ENCODE data around the gene APLN. TPM values are rescaled to one million over a fixed set of nuclear protein-coding genes. Genes with fewer than 3 reads are reported as not detected.

APLN gene
- total and polyA plus RNA-seq, 2 of the 13 experiments (the other 11 are each of a cell fraction or from before 2014, with no cell fraction given): 0.02 to 0.17 TPM

- POLR2A ChIA-PET: no interaction called here
- Histone ChIP-seq H3K4me3 (replicated peaks in 1 of 3; ENCODE audit: insufficient read depth in 1 of 3, low read depth in 2 of 3, low read length in 3 of 3) (no peak overlapping the region), H3K9me3 (ENCODE audit: low read length) (no peaks in the 10 kb centered on the region), H3K4me2 (ENCODE audit: low read depth, low read length) (no peak overlapping the region), H3K36me3 (replicated peaks in 1 of 2; ENCODE audit: control insufficient read depth in 1 of 2, insufficient read depth in 2 of 2, low read length in 2 of 2) (no peaks in the 10 kb centered on the region), H3K27me3 (ENCODE audit: control insufficient read depth in 1 of 2, insufficient read depth in 2 of 2, low read length in 2 of 2) (peaks cover under 1 to 5% of the 10 kb centered on the region in 2 experiments; a peak in 2 of 5 replicates), H3K9ac (ENCODE audit: insufficient read depth, low read depth, low read length) (no peak overlapping the region), H3K4me1 (ENCODE audit: insufficient read depth, low read length) (peaks cover 1% of the 10 kb centered on the region; the same call in 1 of the 2 replicates), H2AFZ (ENCODE audit: low read length) (no peak overlapping the region), H3K27ac (ENCODE audit: extremely low read length, insufficient read depth, low read length) (no peak overlapping the region), H4K20me1 (ENCODE audit: insufficient read depth, low read length) (no peaks in the 10 kb centered on the region), H3K79me2 (ENCODE audit: insufficient read depth, low read length) (no peaks in the 10 kb centered on the region)
- WGBS (ENCODE audit: low lambda C conversion rate): 0% methylated on average over 1 of the region's 2 CpGs
- TF ChIP-seq KDM5A (IDR thresholded peaks at IDR 0.05; ENCODE audit: borderline replicate concordance, low read length) (no peak), ONECUT2 (CRISPR knock-in tag; IDR thresholded peaks at IDR 0.05) (no peak)
- FAIRE-seq: no peak
- CTCF ChIA-PET (ENCODE audit: low intra/inter-chr PET ratio, low total read pairs): no interaction called here
- BruUV-seq (replicated peaks): no TSS peak
- no peak for ATAC-seq
- intact Hi-C loops (cut with micrococcal nuclease; ENCODE audit: unreplicated experiment) (no loop called here), in situ Hi-C loops (cut with HindIII; ENCODE audit: extremely low pct_ligation_motif_present, low pct_unique_long_range_greater_than_20kb) (no loop called here)
- no peak for DNase-seq (ENCODE audit: low spot score)
Observed at GRCh38 chrX:129659141-129659540, 4.4 kb upstream of the APLN start.

GRCh38 chrX:129658429-129658828 is 3.7 kb upstream of the APLN start:
- no peaks in the 10 kb centered on the region for H4K20me1 ChIP-seq (ENCODE audit: insufficient read depth, low read length)
- 19% methylated on average over 4 of the region's 5 CpGs for WGBS (ENCODE audit: low lambda C conversion rate)
- no peak for ATAC-seq
- no peak overlapping the region for H3K4me2 ChIP-seq (ENCODE audit: low read depth, low read length)
- intact Hi-C loops (cut with micrococcal nuclease; ENCODE audit: unreplicated experiment): no loop called here
- no peaks in the 10 kb centered on the region for H3K79me2 ChIP-seq (ENCODE audit: insufficient read depth, low read length)
- ChIA-PET CTCF (ENCODE audit: low intra/inter-chr PET ratio, low total read pairs) (no interaction called here), POLR2A (no interaction called here)
- FAIRE-seq: no peak
- no peak overlapping the region for H2AFZ ChIP-seq (ENCODE audit: low read length)
- H3K27ac ChIP-seq (ENCODE audit: extremely low read length, insufficient read depth, low read length): no peak overlapping the region
- H3K27me3 ChIP-seq (ENCODE audit: control insufficient read depth in 1 of 2, insufficient read depth in 2 of 2, low read length in 2 of 2): peaks cover 1 to 10% of the 10 kb centered on the region in 2 experiments; a peak in 3 of 5 replicates
- no peaks in the 10 kb centered on the region for H3K36me3 ChIP-seq (replicated peaks in 1 of 2; ENCODE audit: control insufficient read depth in 1 of 2, insufficient read depth in 2 of 2, low read length in 2 of 2)
- no peak for DNase-seq (ENCODE audit: low spot score)
- no peak overlapping the region for H3K4me3 ChIP-seq (replicated peaks in 1 of 3; ENCODE audit: insufficient read depth in 1 of 3, low read depth in 2 of 3, low read length in 3 of 3)
- TF ChIP-seq ZNF737 (CRISPR knock-in tag; IDR thresholded peaks at IDR 0.05; ENCODE audit: borderline replicate concordance) (no peak), ZXDC (CRISPR knock-in tag; IDR thresholded peaks at IDR 0.05) (no peak), EED (CRISPR knock-in tag; IDR thresholded peaks at IDR 0.05) (no peak), ZNF607 (CRISPR knock-in tag; IDR thresholded peaks at IDR 0.05; ENCODE audit: borderline replicate concordance) (no peak)
- in situ Hi-C loops (cut with HindIII; ENCODE audit: extremely low pct_ligation_motif_present, low pct_unique_long_range_greater_than_20kb): no loop called here
- H3K4me1 ChIP-seq (ENCODE audit: insufficient read depth, low read length): peaks cover 7% of the 10 kb centered on the region; the same call in 1 of the 2 replicates
- H3K9ac ChIP-seq (ENCODE audit: insufficient read depth, low read depth, low read length): no peak overlapping the region
- H3K9me3 ChIP-seq (ENCODE audit: low read length): no peaks in the 10 kb centered on the region
- no TSS peak for BruUV-seq (replicated peaks)
